CD4-positive, alpha-beta T cell (primary cell): ENCODE data around the gene TET2. TPM values are rescaled to one million over a fixed set of nuclear protein-coding genes. Genes with fewer than 3 reads are reported as not detected.

Experiments
- ATAC-seq: fragments of 200-7000 bp; cut with Tn5 transposase; one replicate; pipeline ENCODE4 v1.10.0; 2022; ENCODE audit warnings: mild to moderate bottlenecking; ENCODE audit not compliant: poor library complexity
- CTCF ChIA-PET: fragments of 350-600 bp; sonication (Branson Sonifier 250); formaldehyde crosslinking; loops from one replicate; lab custom pipeline; 2021; ENCODE audit warnings: antibody characterized with exemption, inconsistent platforms; lab: Charles Lee
- POLR2A ChIA-PET: fragments of 350-600 bp; sonication (Branson Sonifier 250); formaldehyde crosslinking; loops from one replicate; lab custom pipeline; 2021; ENCODE audit warnings: antibody characterized with exemption, inconsistent platforms; lab: Charles Lee
- DNase-seq, 14 experiments: peaks; one replicate each; pipeline ENCODE4 v3.0.0-alpha.2; 2013 to 2020; ENCODE audit warnings: mixed read lengths in 2 of 14
- H3K27ac ChIP-seq, 2 donors: one replicate each; pipeline versions ENCODE4 v1.5.1 to v1.7.0; 2013; ENCODE audit warnings: low read length in 2 of 2, low read depth in 1 of 2, mild to moderate bottlenecking in 1 of 2
- H3K27me3 ChIP-seq, 2 experiments: 1 replicate in 1 of 2; 2 replicates in 1 of 2; pipeline versions ENCODE4 v1.6.1 to v1.7.0; 2013; ENCODE audit warnings: low read length in 2 of 2, control low read depth in 1 of 2, mild to moderate bottlenecking in 1 of 2, moderate library complexity in 1 of 2; ENCODE audit not compliant: insufficient read depth in 2 of 2, control insufficient read depth in 1 of 2
- H3K36me3 ChIP-seq: one replicate; pipeline ENCODE4 v1.6.1; 2013; ENCODE audit warnings: low read length, control low read depth; ENCODE audit not compliant: insufficient read depth
- H3K4me1 ChIP-seq: one replicate; pipeline ENCODE4 v1.6.1; 2013; ENCODE audit warnings: low read length, control low read depth; ENCODE audit not compliant: insufficient read depth
- H3K4me3 ChIP-seq: one replicate; pipeline ENCODE4 v1.5.1; 2013; ENCODE audit warnings: mild to moderate bottlenecking, low read length, moderate library complexity
- H3K9me3 ChIP-seq, 2 experiments: 1 replicate in 1 of 2; 2 replicates in 1 of 2; pipeline versions ENCODE4 v1.6.1 to v1.7.0; 2013; ENCODE audit warnings: low read length in 2 of 2, mild to moderate bottlenecking in 2 of 2, control low read depth in 1 of 2, moderate library complexity in 1 of 2; ENCODE audit not compliant: control insufficient read depth in 1 of 2, insufficient read depth in 1 of 2
- H3K27ac Mint-ChIP-seq: one replicate; pipeline ENCODE4 v1.8.0; 2020; ENCODE audit warnings: mixed read lengths
- H3K27me3 Mint-ChIP-seq: one replicate; pipeline ENCODE4 v1.8.0; 2021; ENCODE audit warnings: mixed read lengths
- H3K36me3 Mint-ChIP-seq: one replicate; pipeline ENCODE4 v1.8.0; 2021; ENCODE audit warnings: low read depth, mixed read lengths
- H3K4me1 Mint-ChIP-seq: one replicate; pipeline ENCODE4 v1.8.0; 2021; ENCODE audit warnings: low read depth, mixed read lengths
- H3K4me3 Mint-ChIP-seq: one replicate; pipeline ENCODE4 v1.8.0; 2020; ENCODE audit warnings: mild to moderate bottlenecking, mixed read lengths
- H3K9me3 Mint-ChIP-seq: one replicate; pipeline ENCODE4 v1.8.0; 2020; ENCODE audit warnings: mixed read lengths
- CTCF ChIP-seq: fragments of 200-600 bp; IDR thresholded peaks from one replicate; pipeline ENCODE4 v1.8.0; 2022; ENCODE audit warnings: antibody characterized with exemption, mild to moderate bottlenecking
- intact Hi-C, 2 experiments: fragments of 100-400 bp; cut with DNase I in 1 of 2; cut with micrococcal nuclease in 1 of 2; formaldehyde crosslinking; loops; one replicate each; pipeline versions ENCODE4 v1.15.1 to v1.9.0; 2023 to 2025; cut with DNase I, micrococcal nuclease
- total RNA-seq, 174 experiments: library from RNA in 2 of 174; stranded (reverse) in 2 of 174; gene quantifications; one replicate each; pipeline ENCODE4 v1.2.3 and lab custom pipeline; 2021 to 2026

The TET2 gene
- total RNA-seq, 2 experiments from 2014 or later = 31.0 to 32.0 TPM

GRCh38 chr4:105147553-105148161 lies 981 bp downstream of the TET2 start:
- peaks cover 19% of the 10 kb centered on the region for H3K36me3 Mint-ChIP-seq
- Histone ChIP-seq H3K36me3 (no peaks in the 10 kb centered on the region), H3K9me3 (no peaks in the 10 kb centered on the region), H3K27me3 (no peaks in the 10 kb centered on the region), H3K27ac (peak overlapping the region; percentile 46 to 69), H3K4me3 (peak overlapping the region; percentile 72), H3K4me1 (peaks cover 8% of the 10 kb centered on the region)
- H3K4me1 Mint-ChIP-seq = peaks cover 50% of the 10 kb centered on the region
- peak overlapping the region; percentile 99 for H3K4me3 Mint-ChIP-seq
- DNase-seq (peak in 7 of 14 experiments; percentile 2 to 49 (median 23)), ATAC-seq (no peak)
- no peaks in the 10 kb centered on the region for H3K27me3 Mint-ChIP-seq
- H3K27ac Mint-ChIP-seq = peak overlapping the region; percentile 98
- no peaks in the 10 kb centered on the region for H3K9me3 Mint-ChIP-seq
- TF ChIP-seq CTCF = no peak
- intact Hi-C loops = loop anchor here in 1 of 2 experiments (10.0 kb wide), 1 partner anchor 567 kb away; no protein-coding TSS in a partner anchor
- CTCF ChIA-PET = no interaction called here
- POLR2A ChIA-PET = interaction anchor here (0.8 to 3.4 kb wide), 5 partner anchors 8 to 326 kb away, joined by 3 to 45 read pairs (median 4); partner anchors contain the start of gene PPA2

GRCh38 chr4:105148356-105148755 lies 1.7 kb downstream of the TET2 start:
- TF ChIP-seq CTCF = no peak
- Mint-ChIP-seq H3K9me3 (no peaks in the 10 kb centered on the region), H3K27ac (peak overlapping the region; percentile 98), H3K4me3 (peak overlapping the region; percentile 99), H3K4me1 (peaks cover 54% of the 10 kb centered on the region), H3K27me3 (no peaks in the 10 kb centered on the region), H3K36me3 (peaks cover 19% of the 10 kb centered on the region)
- DNase-seq (no peak), ATAC-seq (no peak)
- H3K27ac ChIP-seq = no peak overlapping the region
- intact Hi-C loops = loop anchor here in 1 of 2 experiments (10.0 kb wide), 1 partner anchor 566 kb away; no protein-coding TSS in a partner anchor
- H3K27me3 ChIP-seq = no peaks in the 10 kb centered on the region
- H3K4me3 ChIP-seq = peak overlapping the region; percentile 72
- H3K9me3 ChIP-seq = no peaks in the 10 kb centered on the region
- no peaks in the 10 kb centered on the region for H3K36me3 ChIP-seq
- ChIA-PET POLR2A (interaction anchor here (3.4 kb wide), 1 partner anchor 325 kb away, joined by 45 read pairs; the partner anchor contains the start of gene PPA2), CTCF (no interaction called here)
- peaks cover 8% of the 10 kb centered on the region for H3K4me1 ChIP-seq

DNA sequence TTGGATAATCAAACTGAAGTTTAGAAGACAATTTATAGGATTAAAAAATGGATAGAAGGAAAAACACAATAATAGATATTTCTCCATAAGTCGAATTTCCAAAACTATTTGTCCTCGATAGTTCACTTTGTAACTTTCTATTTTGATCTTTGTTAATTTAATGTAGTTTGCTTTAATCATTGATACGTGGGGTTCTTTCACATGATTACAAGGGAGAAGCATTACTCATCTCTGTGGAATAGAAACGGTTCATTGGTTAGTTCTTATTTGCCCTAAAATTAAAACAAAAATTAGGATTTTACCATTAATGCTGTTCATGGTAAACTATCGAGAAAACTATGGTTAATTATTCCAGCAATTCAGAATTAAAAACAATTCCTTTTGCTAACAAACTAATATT lies 2.1 kb downstream of the TET2 start:
- H3K27ac ChIP-seq = no peak overlapping the region
- peaks cover 8% of the 10 kb centered on the region for H3K4me1 ChIP-seq
- H3K27me3 ChIP-seq = no peaks in the 10 kb centered on the region
- H3K4me3 ChIP-seq = no peak overlapping the region
- no peaks in the 10 kb centered on the region for H3K36me3 ChIP-seq
- H3K27me3 Mint-ChIP-seq = no peaks in the 10 kb centered on the region
- ChIA-PET CTCF (no interaction called here), POLR2A (no interaction called here)
- H3K4me3 Mint-ChIP-seq = peak overlapping the region; percentile 77
- intact Hi-C loops = loop anchor here in 1 of 2 experiments (10.0 kb wide), 1 partner anchor 566 kb away; no protein-coding TSS in a partner anchor
- ATAC-seq (no peak), DNase-seq (no peak)
- TF ChIP-seq CTCF = no peak
- peak overlapping the region; percentile 7 for H3K27ac Mint-ChIP-seq
- H3K9me3 ChIP-seq = no peaks in the 10 kb centered on the region
- peaks cover 19% of the 10 kb centered on the region for H3K36me3 Mint-ChIP-seq
- no peaks in the 10 kb centered on the region for H3K9me3 Mint-ChIP-seq
- H3K4me1 Mint-ChIP-seq = peaks cover 58% of the 10 kb centered on the region
